CMK (cell line): ENCODE measurements around the gene SYNM.

Experiments used
- DNase-seq: peaks from one replicate; pipeline ENCODE4 v3.0.0-alpha.2; 2010; ENCODE audit warnings: low read depth

Gene SYNM

DNA sequence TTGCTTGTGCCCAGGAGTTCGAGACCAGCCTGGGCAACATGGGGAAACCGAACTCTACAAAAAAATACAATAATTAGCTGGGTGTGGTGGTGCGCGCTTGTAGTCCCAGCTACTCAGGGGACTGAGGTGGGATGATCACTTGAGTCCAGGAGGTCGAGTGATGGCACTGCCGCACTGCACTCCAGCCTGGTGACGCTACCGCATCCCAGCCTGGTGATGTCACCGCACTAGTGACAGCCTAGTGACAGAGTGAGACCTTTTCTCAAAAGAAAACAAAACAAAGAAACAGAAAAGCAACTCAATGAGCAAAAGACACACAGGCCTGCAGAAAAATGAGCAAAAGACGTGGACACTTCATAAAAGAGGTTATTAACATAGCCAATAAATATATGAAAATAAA is 19.9 kb upstream of the SYNM start:
- DNase-seq, result no peak

DNA sequence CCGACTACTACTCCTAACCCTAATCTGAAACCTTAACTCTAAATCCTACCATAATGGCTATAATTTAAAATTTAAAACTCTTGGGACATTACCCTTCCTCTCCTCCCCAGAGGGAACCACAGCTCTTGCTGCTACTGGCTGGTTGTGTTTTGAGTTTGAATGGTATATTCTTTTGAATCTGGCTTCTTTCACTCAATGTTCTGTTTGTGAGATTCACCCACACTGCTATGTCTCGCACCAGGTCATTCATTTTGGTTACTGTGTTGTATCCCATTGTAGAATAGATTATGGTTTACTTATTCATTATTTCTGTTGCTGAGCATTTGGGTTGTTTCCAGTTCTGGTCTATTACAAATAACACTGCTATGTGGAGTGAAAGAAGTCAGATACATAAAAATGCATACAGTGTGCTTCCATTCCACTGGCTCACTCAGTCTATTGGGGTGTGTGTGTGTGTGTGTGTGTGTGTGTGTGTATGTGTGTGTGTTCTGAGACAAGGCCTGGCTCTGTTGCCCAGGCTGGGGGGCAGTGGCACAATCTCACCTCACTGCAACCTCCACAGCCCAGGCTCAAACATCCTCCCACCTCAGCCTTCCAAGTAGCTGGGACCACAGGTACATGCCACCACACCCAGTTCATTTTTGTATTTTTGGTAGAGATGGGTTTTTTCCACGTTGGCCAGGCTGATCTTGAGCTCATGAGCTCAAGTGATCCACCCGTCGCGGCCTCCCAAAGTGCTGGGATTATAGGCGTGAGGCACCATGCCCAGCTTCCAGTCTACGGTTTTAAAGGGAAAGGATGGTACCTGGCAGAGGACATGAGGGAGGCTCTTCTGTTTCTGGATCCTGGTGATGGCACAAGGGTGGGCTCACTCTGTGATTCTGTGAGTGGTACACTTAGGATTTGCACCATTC is 19.2 kb upstream of the SYNM start:
- DNase-seq, result no peak

GRCh38 chr15:99086327-99086667 is 18.6 kb upstream of the SYNM start:
- DNase-seq, result no peak

DNA sequence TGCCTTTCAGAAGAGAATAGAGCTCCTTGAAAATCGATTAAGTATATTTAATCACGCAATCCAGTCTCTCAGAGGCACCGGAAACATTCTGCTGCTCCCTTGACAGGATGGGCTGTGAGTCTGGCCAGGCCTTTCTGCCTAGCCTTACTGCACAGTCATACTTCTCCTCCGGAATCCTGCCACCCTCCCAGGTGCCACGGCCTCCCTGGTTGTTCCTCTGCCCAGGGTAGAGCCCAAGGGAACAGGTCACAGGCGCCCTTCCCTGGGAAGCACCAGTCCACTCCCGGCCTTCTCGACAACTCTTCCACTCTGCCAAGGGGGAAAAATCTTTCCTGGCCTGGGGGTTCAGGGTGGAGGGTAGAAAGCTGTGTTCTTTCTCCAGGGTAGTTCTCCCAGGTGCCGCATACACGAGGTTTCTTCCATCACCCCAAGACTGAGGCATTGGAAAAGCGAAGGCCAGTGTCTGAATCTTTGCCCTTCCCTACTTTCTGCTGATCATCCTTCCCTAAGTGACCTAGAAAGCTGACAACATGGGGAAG is 17.4 kb upstream of the SYNM start:
- no peak for DNase-seq

- no peak for DNase-seq
These were observed 14.7 kb upstream of the SYNM start for GRCh38 chr15:99090011-99090699.

DNA sequence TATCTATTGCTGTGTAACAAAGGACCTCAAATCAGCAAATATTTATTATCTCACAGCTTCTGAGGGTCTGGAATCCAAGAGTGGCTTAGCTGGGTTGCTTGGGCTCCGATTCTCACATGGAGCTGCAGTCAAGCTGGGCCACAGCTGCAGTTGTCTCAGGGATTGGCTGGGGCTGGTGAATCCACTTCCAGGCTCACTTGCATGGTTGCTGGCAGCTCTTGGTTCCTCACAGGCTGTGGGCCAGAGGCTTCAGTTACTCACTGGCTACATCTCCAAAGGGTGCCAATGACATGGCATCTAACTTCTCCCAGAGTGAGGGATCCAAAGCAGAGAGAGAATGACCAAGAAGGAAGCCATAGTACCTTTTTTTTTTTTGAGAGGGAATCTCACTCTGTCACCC is 13.9 kb upstream of the SYNM start:
- DNase-seq, result no peak

- DNase-seq, result no peak
These were observed 12.2 kb upstream of the SYNM start for GRCh38 chr15:99092554-99093172.

GRCh38 chr15:99095626-99096025 is 9.3 kb upstream of the SYNM start:
- DNase-seq, result no peak

- DNase-seq, result no peak
These were observed 8.5 kb upstream of the SYNM start for GRCh38 chr15:99096173-99096893.

GRCh38 chr15:99096894-99097426 is 7.9 kb upstream of the SYNM start:
- DNase-seq, result no peak

- DNase-seq, result no peak
These were observed 7.2 kb upstream of the SYNM start for GRCh38 chr15:99097441-99098410.

GRCh38 chr15:99098426-99098825 is 6.5 kb upstream of the SYNM start:
- DNase-seq, result no peak

- DNase-seq, result no peak
These were observed 5.9 kb upstream of the SYNM start for GRCh38 chr15:99098991-99099390.

GRCh38 chr15:99099661-99100060 is 5.2 kb upstream of the SYNM start:
- DNase-seq, result no peak

- no peak for DNase-seq
These were observed 4.4 kb upstream of the SYNM start for GRCh38 chr15:99100245-99101173.

DNA sequence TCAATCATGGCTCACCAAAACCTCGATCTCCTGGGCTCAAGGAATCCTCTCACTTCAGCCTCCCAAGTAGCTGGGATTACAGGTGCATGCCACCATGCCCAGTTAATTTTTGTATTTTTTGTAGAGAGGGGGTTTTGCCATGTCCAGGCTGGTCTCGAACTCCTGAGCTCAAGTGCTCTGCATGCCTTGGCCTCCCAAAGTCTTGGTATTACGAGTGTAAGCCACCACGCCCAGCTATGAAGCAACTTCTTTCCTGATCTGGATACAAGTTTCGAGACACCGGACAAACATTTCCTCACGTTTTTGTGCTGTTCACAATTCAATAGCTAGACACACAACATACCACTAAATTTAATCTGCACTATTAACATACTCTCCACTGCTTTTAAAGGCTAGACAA is 3.4 kb upstream of the SYNM start:
- DNase-seq, result no peak

GRCh38 chr15:99102332-99103235 is 2.3 kb upstream of the SYNM start:
- no peak for DNase-seq

GRCh38 chr15:99103279-99103678 is 1.6 kb upstream of the SYNM start:
- DNase-seq, result no peak
